AG09309 (cell line): ENCODE measurements around the gene TMEM205.
"Not testable (repeated sequence)": the region's sequence is repeated elsewhere in the genome, so short reads cannot be mapped to it uniquely, and the experiment has no call there.

Experiments used
- DNase-seq: peaks from one replicate; pipeline ENCODE4 v3.0.0-alpha.2; 2010; ENCODE audit warnings: low read depth
- H3K4me3 ChIP-seq: 2 replicates; pipeline ENCODE4 v1.5.1; 2011; ENCODE audit warnings: mild to moderate bottlenecking, low read depth, low read length, moderate library complexity; ENCODE audit not compliant: control insufficient read depth
- CTCF ChIP-seq: IDR thresholded peaks from 2 replicates; pipeline ENCODE4 v1.5.1; 2011; ENCODE audit warnings: mild to moderate bottlenecking, low read depth, low read length, inconsistent platforms; ENCODE audit not compliant: insufficient read depth, control insufficient read depth; ENCODE audit errors: missing control alignments

The TMEM205 gene

GRCh38 chr19:11338121-11338520, 7.9 kb downstream of the TMEM205 start:
- no peak for DNase-seq
- no peak for TF ChIP-seq CTCF
- H3K4me3 ChIP-seq = no peak overlapping the region

GRCh38 chr19:11337080-11337479, 9.0 kb downstream of the TMEM205 start:
- no peak overlapping the region for H3K4me3 ChIP-seq
- no peak for DNase-seq
- no peak for TF ChIP-seq CTCF

GRCh38 chr19:11335449-11336146, 10.5 kb downstream of the TMEM205 start:
- no peak for DNase-seq
- TF ChIP-seq CTCF = no peak
- H3K4me3 ChIP-seq = no peak overlapping the region

- H3K4me3 ChIP-seq, DNase-seq: not testable (repeated sequence)
Measured at GRCh38 chr19:11333838-11334237, 12.2 kb downstream of the TMEM205 start.

- H3K4me3 ChIP-seq = no peak overlapping the region
- no peak for TF ChIP-seq CTCF
Measured at GRCh38 chr19:11332822-11333221, 13.2 kb downstream of the TMEM205 start.

GRCh38 chr19:11331502-11331901, 14.6 kb downstream of the TMEM205 start:
- H3K4me3 ChIP-seq = no peak overlapping the region
- DNase-seq = no peak
- TF ChIP-seq CTCF = no peak

More at GRCh38 chr19:11332822-11333221, 13.2 kb downstream of the TMEM205 start:
- no peak for DNase-seq

GRCh38 chr19:11330127-11330526, 15.9 kb downstream of the TMEM205 start:
- no peak overlapping the region for H3K4me3 ChIP-seq
- no peak for TF ChIP-seq CTCF
- no peak for DNase-seq
